PC-3 (cell line): ENCODE data around the gene CHSY1. TPM values are rescaled to one million over a fixed set of nuclear protein-coding genes. Genes with fewer than 3 reads are reported as not detected.

Experiments used
- ATAC-seq: fragments of 200-7000 bp; cut with Tn5 transposase; 2 replicates; pipeline ENCODE4 v1.9.1; 2020; ENCODE audit warnings: mild to moderate bottlenecking, moderate library complexity
- BruUV-seq: library from RNA; stranded (reverse); fragments of 400-500 nt; replicated peaks from 2 replicates; lab custom pipeline; 2021; lab: Mats Ljungman, UMichigan
- CTCF ChIA-PET: fragments of 300-600 bp; sonication (Branson Sonifier 250); formaldehyde crosslinking; loops from one replicate; lab custom pipeline; 2022; ENCODE audit warnings: antibody characterized with exemption; lab: Charles Lee
- POLR2A ChIA-PET: fragments of 300-600 bp; sonication (Branson Sonifier 250); formaldehyde crosslinking; loops from one replicate; lab custom pipeline; 2022; ENCODE audit warnings: antibody characterized with exemption; ENCODE audit not compliant: unreplicated experiment; lab: Charles Lee
- DNase-seq: peaks from one replicate; pipeline ENCODE4 v3.0.0-alpha.2; 2015
- H2AFZ ChIP-seq: fragments of 300-600 bp; sonication (generic); 2 replicates; pipeline ENCODE4 v1.6.0; 2016; ENCODE audit warnings: antibody characterized with exemption, low read length
- H3F3A ChIP-seq: fragments of 300-600 bp; sonication (generic); one replicate; pipeline ENCODE4 v1.6.0; 2017; ENCODE audit warnings: antibody characterized with exemption, low read length, control low read depth, mild to moderate bottlenecking; ENCODE audit not compliant: unreplicated experiment
- H3K27ac ChIP-seq: fragments of 300-600 bp; sonication (generic); 2 replicates; pipeline ENCODE4 v1.5.1; 2016; ENCODE audit warnings: mild to moderate bottlenecking, low read length
- H3K27me3 ChIP-seq: fragments of 300-600 bp; sonication (generic); 2 replicates; pipeline ENCODE4 v1.6.1; 2016; ENCODE audit warnings: low read length, mixed read lengths
- H3K36me3 ChIP-seq: fragments of 300-600 bp; sonication (generic); 2 replicates; pipeline ENCODE4 v1.6.1; 2016; ENCODE audit warnings: low read depth, mixed run types, low read length, mixed read lengths
- H3K4me1 ChIP-seq: fragments of 300-600 bp; sonication (generic); 2 replicates; pipeline ENCODE4 v1.5.1; 2016; ENCODE audit warnings: low read length; ENCODE audit not compliant: insufficient read depth
- H3K4me2 ChIP-seq: fragments of 300-600 bp; sonication (generic); 2 replicates; pipeline ENCODE4 v1.6.0; 2016; ENCODE audit warnings: low read length
- H3K4me3 ChIP-seq: fragments of 300-600 bp; sonication (generic); 2 replicates; pipeline ENCODE4 v1.5.1; 2016; ENCODE audit warnings: mild to moderate bottlenecking, low read length, mixed read lengths
- H3K79me2 ChIP-seq: fragments of 300-600 bp; sonication (generic); 2 replicates; pipeline ENCODE4 v1.6.1; 2017; ENCODE audit warnings: low read length, mixed read lengths
- H3K9ac ChIP-seq: fragments of 300-600 bp; sonication (generic); 2 replicates; pipeline ENCODE4 v1.6.0; 2016; ENCODE audit warnings: mild to moderate bottlenecking, low read length
- H3K9me2 ChIP-seq: fragments of 300-600 bp; sonication (generic); replicated peaks from 2 replicates; pipeline ENCODE4 v1.6.1; 2016; ENCODE audit warnings: mixed run types, low read length, mixed read lengths
- H3K9me3 ChIP-seq: fragments of 300-600 bp; sonication (generic); 2 replicates; pipeline ENCODE4 v1.6.1; 2016; ENCODE audit warnings: low read length, mixed read lengths
- H4K20me1 ChIP-seq: fragments of 300-600 bp; sonication (generic); 2 replicates; pipeline ENCODE4 v1.6.1; 2016; ENCODE audit warnings: low read length, mixed read lengths
- CTCF ChIP-seq: fragments of 300-600 bp; sonication (generic); conservative IDR thresholded peaks from 2 replicates; pipeline ENCODE4 v1.5.1; 2017; ENCODE audit warnings: antibody characterized with exemption, low read depth, mild to moderate bottlenecking, low read length
- EZH2 ChIP-seq: fragments of 300-600 bp; sonication (generic); IDR thresholded peaks from one replicate; pipeline ENCODE4 v1.6.1; 2017; ENCODE audit warnings: antibody characterized with exemption, mild to moderate bottlenecking, low read length; ENCODE audit not compliant: unreplicated experiment
- EZH2phosphoT487 ChIP-seq: fragments of 300-600 bp; sonication (generic); IDR thresholded peaks from 2 replicates; pipeline ENCODE4 v1.6.1; 2018; ENCODE audit warnings: mild to moderate bottlenecking, antibody characterized with exemption, low read length, borderline replicate concordance
- intact Hi-C: fragments of 100-400 bp; cut with micrococcal nuclease; formaldehyde crosslinking; loops from 2 replicates; pipeline ENCODE4 v1.9.0; 2023
- total RNA-seq: library from RNA; depleted of rRNA; stranded (reverse); fragments of >200 nt; gene quantifications from 2 replicates; pipeline ENCODE4 v1.2.3, GENCODE V29; 2014

The CHSY1 gene
- total RNA-seq, 1 experiment from 2014 or later = 13.8 TPM

GRCh38 chr15:101255615-101256241 lies 3.9 kb upstream of the CHSY1 start:
- H3K27ac ChIP-seq = no peak overlapping the region
- H3K9ac ChIP-seq = no peak overlapping the region
- CTCF ChIA-PET = no interaction called here
- no peaks in the 10 kb centered on the region for H3K9me2 ChIP-seq
- no TSS peak for BruUV-seq
- intact Hi-C loops = no loop called here
- peaks cover 3% of the 10 kb centered on the region for H3K79me2 ChIP-seq
- H3K27me3 ChIP-seq = no peaks in the 10 kb centered on the region
- H3K4me1 ChIP-seq = no peaks in the 10 kb centered on the region; the same call in 1 of the 2 replicates
- TF ChIP-seq CTCF = no peak
- no peaks in the 10 kb centered on the region for H4K20me1 ChIP-seq
- no peaks in the 10 kb centered on the region for H3K36me3 ChIP-seq
- H3K4me3 ChIP-seq = no peak overlapping the region
- no peaks in the 10 kb centered on the region for H3F3A ChIP-seq
- POLR2A ChIA-PET = no interaction called here
- no peak overlapping the region for H3K4me2 ChIP-seq
- no peak for ATAC-seq
- DNase-seq = no peak
- no peaks in the 10 kb centered on the region for H3K9me3 ChIP-seq
- no peak overlapping the region for H2AFZ ChIP-seq

- intact Hi-C loops = no loop called here
- no TSS peak for BruUV-seq
- Histone ChIP-seq H3K79me2 (peaks cover 10% of the 10 kb centered on the region), H2AFZ (no peak overlapping the region), H3K9me2 (no peaks in the 10 kb centered on the region), H3K27ac (no peak overlapping the region), H3K9me3 (no peaks in the 10 kb centered on the region), H3K9ac (no peak overlapping the region), H3K4me1 (peaks cover 3% of the 10 kb centered on the region), H4K20me1 (peaks cover 5% of the 10 kb centered on the region), H3K4me2 (no peak overlapping the region), H3K4me3 (no peak overlapping the region), H3F3A (no peaks in the 10 kb centered on the region), H3K36me3 (no peaks in the 10 kb centered on the region), H3K27me3 (no peaks in the 10 kb centered on the region)
- ATAC-seq = no peak
- ChIA-PET POLR2A (no interaction called here), CTCF (no interaction called here)
- no peak for TF ChIP-seq EZH2phosphoT487
- TF ChIP-seq CTCF = no peak
- no peak for TF ChIP-seq EZH2
- no peak for DNase-seq
Observed at GRCh38 chr15:101255051-101255395, 3.2 kb upstream of the CHSY1 start.

GRCh38 chr15:101254157-101255050 lies 2.6 kb upstream of the CHSY1 start:
- H3F3A ChIP-seq = no peaks in the 10 kb centered on the region
- no peaks in the 10 kb centered on the region for H3K9me2 ChIP-seq
- no peak overlapping the region for H3K27ac ChIP-seq
- H3K36me3 ChIP-seq = no peaks in the 10 kb centered on the region
- no peak overlapping the region for H3K4me2 ChIP-seq
- no peaks in the 10 kb centered on the region for H3K27me3 ChIP-seq
- H3K9ac ChIP-seq = no peak overlapping the region
- peaks cover 16% of the 10 kb centered on the region for H3K79me2 ChIP-seq
- no peaks in the 10 kb centered on the region for H3K9me3 ChIP-seq
- H3K4me3 ChIP-seq = no peak overlapping the region
- H4K20me1 ChIP-seq = peaks cover 9% of the 10 kb centered on the region
- no peak overlapping the region for H2AFZ ChIP-seq
- intact Hi-C loops = loop anchor here (5.0 kb wide), 2 partner anchors 52 to 67 kb away; no protein-coding TSS in a partner anchor
- ATAC-seq = no peak
- BruUV-seq = no TSS peak
- TF ChIP-seq EZH2phosphoT487 (no peak), CTCF (no peak), EZH2 (no peak)
- no peak for DNase-seq
- CTCF ChIA-PET = no interaction called here
- peaks cover 9% of the 10 kb centered on the region for H3K4me1 ChIP-seq
- POLR2A ChIA-PET = no interaction called here
